A549 (cell line): Measurements from ENCODE around the gene NEURL3. TPM values are rescaled to one million over a fixed set of nuclear protein-coding genes. Genes with fewer than 3 reads are reported as not detected.

ENCODE experiments used
- ATAC-seq, 2 experiments: fragments of 200-7000 bp in 1 of 2; fragments of >200 bp in 1 of 2; cut with Nextera tagmentation in 1 of 2; cut with Tn5 transposase in 1 of 2; 3 replicates each; pipeline versions ENCODE4 v1.8.0 to v1.9.1; 2018 to 2020; ENCODE audit warnings: mild to moderate bottlenecking in 1 of 2, moderate library complexity in 1 of 2
- CTCF ChIA-PET: fragments of 300-600 bp; sonication (Branson Sonifier 250); formaldehyde crosslinking; extraction: SDS; loops from one replicate; lab custom pipeline; 2021; ENCODE audit warnings: antibody characterized with exemption, inconsistent platforms; lab: Yijun Ruan, JAX
- POLR2A ChIA-PET: fragments of 350-600 bp; formaldehyde crosslinking; extraction: SDS; loops from one replicate; lab custom pipeline; 2021; ENCODE audit warnings: antibody characterized with exemption, inconsistent platforms; lab: Yijun Ruan, JAX
- DNase-seq, 2 experiments: peaks; one replicate each; pipeline versions ENCODE4 v3.0.0 to v3.0.0-alpha.2; 2011 to 2016; ENCODE audit warnings: low read depth in 1 of 2, low spot score in 1 of 2
- FAIRE-seq: peaks from 2 replicates; lab custom pipeline; 2011; peaks lifted over from hg19 to GRCh38; lab: Jason Lieb, UNC
- H3K27ac ChIP-seq, 2 experiments: fragments of >200 bp; sonication (Bioruptor Twin); formaldehyde crosslinking; 3 replicates each; pipeline ENCODE4 v1.5.1; 2016 to 2017
- H3K4me1 ChIP-seq: fragments of >200 bp; sonication (Bioruptor Twin); formaldehyde crosslinking; 3 replicates; pipeline ENCODE4 v1.6.1; 2016
- H3K4me2 ChIP-seq: fragments of >200 bp; sonication (Bioruptor Twin); formaldehyde crosslinking; 3 replicates; pipeline ENCODE4 v1.6.1; 2016
- H3K4me3 ChIP-seq: fragments of >200 bp; sonication (Bioruptor Twin); formaldehyde crosslinking; 3 replicates; pipeline ENCODE4 v1.5.1; 2016
- H3K9me3 ChIP-seq: fragments of >200 bp; sonication (Bioruptor Twin); formaldehyde crosslinking; 3 replicates; pipeline ENCODE4 v1.6.1; 2016
- CBX8 ChIP-seq: fragments of 200-600 bp; sonication (generic); IDR thresholded peaks from 2 replicates; pipeline ENCODE4 v1.6.1; 2016
- CHD4 ChIP-seq: fragments of 200-600 bp; sonication (generic); IDR thresholded peaks from 2 replicates; pipeline ENCODE4 v1.6.1; 2016; ENCODE audit warnings: antibody characterized with exemption, mild to moderate bottlenecking, borderline replicate concordance
- EHMT2 ChIP-seq: fragments of 200-600 bp; sonication (generic); IDR thresholded peaks from 2 replicates; pipeline ENCODE4 v1.6.1; 2016; ENCODE audit warnings: antibody characterized with exemption, low read depth, mild to moderate bottlenecking, moderate library complexity
- GATA3 ChIP-seq: IDR thresholded peaks from 2 replicates; pipeline ENCODE4 v1.6.1; 2012; ENCODE audit warnings: borderline replicate concordance
- HDAC2 ChIP-seq: fragments of 200-600 bp; sonication (generic); IDR thresholded peaks from 2 replicates; pipeline ENCODE4 v1.6.1; 2016
- HOXB13 ChIP-seq: fragments of 250-450 bp; sonication (Bioruptor Pico); IDR thresholded peaks from 2 replicates; pipeline ENCODE4 v1.5.0; 2020; ENCODE audit warnings: low read depth, mild to moderate bottlenecking, moderate library complexity
- KDM1A ChIP-seq: fragments of 200-600 bp; sonication (generic); IDR thresholded peaks from 2 replicates; pipeline ENCODE4 v1.6.1; 2016; ENCODE audit warnings: low read depth, mild to moderate bottlenecking
- NPAS2 ChIP-seq: fragments of 250-450 bp; sonication (Bioruptor Pico); IDR thresholded peaks from 2 replicates; pipeline ENCODE4 v1.8.0; 2022; ENCODE audit warnings: mild to moderate bottlenecking, moderate library complexity, borderline replicate concordance
- PHF8 ChIP-seq: fragments of 200-600 bp; sonication (generic); IDR thresholded peaks from 2 replicates; pipeline ENCODE4 v1.6.1; 2016; ENCODE audit warnings: low read depth, mild to moderate bottlenecking, antibody characterized with exemption, moderate library complexity, borderline replicate concordance
- RAD21 ChIP-seq, 2 experiments: fragments of >200 bp in 1 of 2; sonication (Bioruptor Twin) in 1 of 2; formaldehyde crosslinking in 1 of 2; IDR thresholded peaks in 1 of 2; conservative IDR thresholded peaks in 1 of 2; 2 replicates in 1 of 2; 3 replicates in 1 of 2; pipeline ENCODE4 v1.6.1; 2012 to 2018; ENCODE audit warnings: inconsistent platforms in 1 of 2
- RNF2 ChIP-seq: fragments of 200-600 bp; sonication (generic); IDR thresholded peaks from 2 replicates; pipeline ENCODE4 v1.6.1; 2016; ENCODE audit warnings: low read depth, mild to moderate bottlenecking, antibody characterized with exemption, moderate library complexity, borderline replicate concordance
- ZC3H11A ChIP-seq: fragments of 450-650 bp; IDR thresholded peaks from 2 replicates; pipeline ENCODE4 v1.6.1; 2014; ENCODE audit warnings: antibody characterized with exemption, mild to moderate bottlenecking
- WGBS: methylation state at CpG from one replicate; pipeline ENCODE4 v1.1.6; 2017; ENCODE audit errors: missing lambda C conversion rate; 5-methylcytosine and 5-hydroxymethylcytosine counted together
- polyA plus RNA-seq, 4 experiments: library from polyadenylated mRNA; depleted of rRNA in 3 of 4; stranded (reverse); fragments of >200 nt; fragmentation: RNase III in 1 of 4; extraction: RNeasy Plus Mini Kit Qiagen cat#74134 plus additional on column Dnase treatment in 1 of 4; gene quantifications; 2 replicates in 3 of 4; 3 replicates in 1 of 4; pipeline ENCODE4 v1.2.3, GENCODE V29; 2011 to 2017
- TF ChIP-seq, protein P1 (sequence below): fragments of 250-450 bp; sonication (Bioruptor Pico); IDR thresholded peaks from 2 replicates; pipeline ENCODE4 v1.5.0; 2021; ENCODE audit warnings: mild to moderate bottlenecking, moderate library complexity, borderline replicate concordance
- TF ChIP-seq, protein P2 (sequence below): fragments of 200-600 bp; sonication (generic); IDR thresholded peaks from 2 replicates; pipeline ENCODE4 v1.6.1; 2016; ENCODE audit warnings: antibody characterized with exemption, mild to moderate bottlenecking, moderate library complexity
- TF ChIP-seq, protein P3 (sequence below): fragments of 450-650 bp; IDR thresholded peaks from 2 replicates; pipeline ENCODE4 v1.6.1; 2014; ENCODE audit warnings: antibody characterized with exemption
- TF ChIP-seq, protein P4 (sequence below): fragments of 250-450 bp; sonication (Bioruptor Pico); IDR thresholded peaks from 2 replicates; pipeline ENCODE4 v1.5.0; 2020; ENCODE audit warnings: low read depth, mild to moderate bottlenecking, moderate library complexity
- TF ChIP-seq, protein P5 (sequence below): fragments of >200 bp; sonication (Bioruptor Twin); formaldehyde crosslinking; IDR thresholded peaks from 3 replicates; pipeline ENCODE4 v1.5.1; 2016

Gene NEURL3
- polyA plus RNA-seq, 2 of the 4 experiments (the other 2 are of a cell fraction) = 0.28 to 0.44 TPM

DNA sequence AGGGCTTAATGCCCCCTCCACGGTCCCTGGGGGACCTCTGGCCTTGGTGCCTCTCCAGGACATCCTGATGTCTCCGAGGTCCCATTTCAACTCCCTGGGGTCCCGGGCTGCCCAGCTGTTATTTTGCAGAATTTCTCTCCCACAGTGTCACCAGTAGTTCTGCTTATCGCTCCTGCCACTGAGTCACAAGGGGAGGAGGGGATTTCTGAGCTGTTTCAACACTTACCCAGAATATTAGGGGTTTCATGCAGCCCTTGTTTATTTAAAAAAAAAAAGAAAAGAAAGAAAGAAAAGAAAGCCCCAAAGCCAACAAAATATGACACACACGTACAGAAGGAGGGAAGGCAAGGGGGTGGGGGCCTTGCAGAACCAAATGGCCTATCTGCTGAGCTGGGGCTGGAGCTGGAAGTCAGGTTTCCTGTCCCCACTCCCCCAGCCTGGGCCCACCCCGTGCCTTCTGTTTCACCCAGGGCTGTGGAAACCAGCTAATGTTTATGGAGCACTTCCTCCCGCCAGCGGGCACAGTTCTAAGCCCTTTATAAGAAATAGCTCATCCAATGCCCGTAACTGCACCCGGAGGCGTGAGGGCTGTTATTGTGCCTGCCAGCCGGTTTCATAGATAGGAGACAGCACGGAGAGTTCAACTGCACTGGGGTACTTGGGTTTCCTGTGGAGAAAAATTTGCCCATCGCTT, 23.0 kb upstream of the NEURL3 start:
- DNase-seq = no peak
- Histone ChIP-seq H3K4me3 (no peak overlapping the region), H3K27ac (no peak overlapping the region), H3K4me1 (peaks cover 17% of the 10 kb centered on the region), H3K4me2 (no peak overlapping the region), H3K9me3 (no peaks in the 10 kb centered on the region)
- ChIA-PET POLR2A (no interaction called here), CTCF (interaction anchor here (0.6 to 8.4 kb wide), 6 partner anchors 10 to 231 kb away, joined by 3 to 63 read pairs (median 4); partner anchors contain the start of gene NCAPH)
- no peak for ATAC-seq
- TF ChIP-seq, protein P1, sequence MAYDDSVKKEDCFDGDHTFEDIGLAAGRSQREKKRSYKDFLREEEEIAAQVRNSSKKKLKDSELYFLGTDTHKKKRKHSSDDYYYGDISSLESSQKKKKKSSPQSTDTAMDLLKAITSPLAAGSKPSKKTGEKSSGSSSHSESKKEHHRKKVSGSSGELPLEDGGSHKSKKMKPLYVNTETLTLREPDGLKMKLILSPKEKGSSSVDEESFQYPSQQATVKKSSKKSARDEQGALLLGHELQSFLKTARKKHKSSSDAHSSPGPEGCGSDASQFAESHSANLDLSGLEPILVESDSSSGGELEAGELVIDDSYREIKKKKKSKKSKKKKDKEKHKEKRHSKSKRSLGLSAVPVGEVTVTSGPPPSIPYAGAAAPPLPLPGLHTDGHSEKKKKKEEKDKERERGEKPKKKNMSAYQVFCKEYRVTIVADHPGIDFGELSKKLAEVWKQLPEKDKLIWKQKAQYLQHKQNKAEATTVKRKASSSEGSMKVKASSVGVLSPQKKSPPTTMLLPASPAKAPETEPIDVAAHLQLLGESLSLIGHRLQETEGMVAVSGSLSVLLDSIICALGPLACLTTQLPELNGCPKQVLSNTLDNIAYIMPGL (CRISPR knock-in tag) = no peak
- no peak for TF ChIP-seq GATA3
- TF ChIP-seq CBX8 = no peak
- no peak for TF ChIP-seq KDM1A
- no peak for TF ChIP-seq HOXB13 (CRISPR knock-in tag)
- no peak for TF ChIP-seq NPAS2 (CRISPR knock-in tag)
- no peak for TF ChIP-seq RNF2
- TF ChIP-seq, protein P2, sequence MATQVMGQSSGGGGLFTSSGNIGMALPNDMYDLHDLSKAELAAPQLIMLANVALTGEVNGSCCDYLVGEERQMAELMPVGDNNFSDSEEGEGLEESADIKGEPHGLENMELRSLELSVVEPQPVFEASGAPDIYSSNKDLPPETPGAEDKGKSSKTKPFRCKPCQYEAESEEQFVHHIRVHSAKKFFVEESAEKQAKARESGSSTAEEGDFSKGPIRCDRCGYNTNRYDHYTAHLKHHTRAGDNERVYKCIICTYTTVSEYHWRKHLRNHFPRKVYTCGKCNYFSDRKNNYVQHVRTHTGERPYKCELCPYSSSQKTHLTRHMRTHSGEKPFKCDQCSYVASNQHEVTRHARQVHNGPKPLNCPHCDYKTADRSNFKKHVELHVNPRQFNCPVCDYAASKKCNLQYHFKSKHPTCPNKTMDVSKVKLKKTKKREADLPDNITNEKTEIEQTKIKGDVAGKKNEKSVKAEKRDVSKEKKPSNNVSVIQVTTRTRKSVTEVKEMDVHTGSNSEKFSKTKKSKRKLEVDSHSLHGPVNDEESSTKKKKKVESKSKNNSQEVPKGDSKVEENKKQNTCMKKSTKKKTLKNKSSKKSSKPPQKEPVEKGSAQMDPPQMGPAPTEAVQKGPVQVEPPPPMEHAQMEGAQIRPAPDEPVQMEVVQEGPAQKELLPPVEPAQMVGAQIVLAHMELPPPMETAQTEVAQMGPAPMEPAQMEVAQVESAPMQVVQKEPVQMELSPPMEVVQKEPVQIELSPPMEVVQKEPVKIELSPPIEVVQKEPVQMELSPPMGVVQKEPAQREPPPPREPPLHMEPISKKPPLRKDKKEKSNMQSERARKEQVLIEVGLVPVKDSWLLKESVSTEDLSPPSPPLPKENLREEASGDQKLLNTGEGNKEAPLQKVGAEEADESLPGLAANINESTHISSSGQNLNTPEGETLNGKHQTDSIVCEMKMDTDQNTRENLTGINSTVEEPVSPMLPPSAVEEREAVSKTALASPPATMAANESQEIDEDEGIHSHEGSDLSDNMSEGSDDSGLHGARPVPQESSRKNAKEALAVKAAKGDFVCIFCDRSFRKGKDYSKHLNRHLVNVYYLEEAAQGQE = no peak
- TF ChIP-seq CHD4 = no peak
- TF ChIP-seq EHMT2 = no peak
- TF ChIP-seq PHF8 = no peak
- TF ChIP-seq, protein P3, sequence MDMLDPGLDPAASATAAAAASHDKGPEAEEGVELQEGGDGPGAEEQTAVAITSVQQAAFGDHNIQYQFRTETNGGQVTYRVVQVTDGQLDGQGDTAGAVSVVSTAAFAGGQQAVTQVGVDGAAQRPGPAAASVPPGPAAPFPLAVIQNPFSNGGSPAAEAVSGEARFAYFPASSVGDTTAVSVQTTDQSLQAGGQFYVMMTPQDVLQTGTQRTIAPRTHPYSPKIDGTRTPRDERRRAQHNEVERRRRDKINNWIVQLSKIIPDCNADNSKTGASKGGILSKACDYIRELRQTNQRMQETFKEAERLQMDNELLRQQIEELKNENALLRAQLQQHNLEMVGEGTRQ = no peak
- TF ChIP-seq, protein P4, sequence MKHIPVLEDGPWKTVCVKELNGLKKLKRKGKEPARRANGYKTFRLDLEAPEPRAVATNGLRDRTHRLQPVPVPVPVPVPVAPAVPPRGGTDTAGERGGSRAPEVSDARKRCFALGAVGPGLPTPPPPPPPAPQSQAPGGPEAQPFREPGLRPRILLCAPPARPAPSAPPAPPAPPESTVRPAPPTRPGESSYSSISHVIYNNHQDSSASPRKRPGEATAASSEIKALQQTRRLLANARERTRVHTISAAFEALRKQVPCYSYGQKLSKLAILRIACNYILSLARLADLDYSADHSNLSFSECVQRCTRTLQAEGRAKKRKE = no peak
- TF ChIP-seq, protein P5, sequence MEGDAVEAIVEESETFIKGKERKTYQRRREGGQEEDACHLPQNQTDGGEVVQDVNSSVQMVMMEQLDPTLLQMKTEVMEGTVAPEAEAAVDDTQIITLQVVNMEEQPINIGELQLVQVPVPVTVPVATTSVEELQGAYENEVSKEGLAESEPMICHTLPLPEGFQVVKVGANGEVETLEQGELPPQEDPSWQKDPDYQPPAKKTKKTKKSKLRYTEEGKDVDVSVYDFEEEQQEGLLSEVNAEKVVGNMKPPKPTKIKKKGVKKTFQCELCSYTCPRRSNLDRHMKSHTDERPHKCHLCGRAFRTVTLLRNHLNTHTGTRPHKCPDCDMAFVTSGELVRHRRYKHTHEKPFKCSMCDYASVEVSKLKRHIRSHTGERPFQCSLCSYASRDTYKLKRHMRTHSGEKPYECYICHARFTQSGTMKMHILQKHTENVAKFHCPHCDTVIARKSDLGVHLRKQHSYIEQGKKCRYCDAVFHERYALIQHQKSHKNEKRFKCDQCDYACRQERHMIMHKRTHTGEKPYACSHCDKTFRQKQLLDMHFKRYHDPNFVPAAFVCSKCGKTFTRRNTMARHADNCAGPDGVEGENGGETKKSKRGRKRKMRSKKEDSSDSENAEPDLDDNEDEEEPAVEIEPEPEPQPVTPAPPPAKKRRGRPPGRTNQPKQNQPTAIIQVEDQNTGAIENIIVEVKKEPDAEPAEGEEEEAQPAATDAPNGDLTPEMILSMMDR = no peak
- TF ChIP-seq ZC3H11A = no peak
- TF ChIP-seq RAD21 (conservative IDR thresholded peaks at IDR 0.05 in 1 of 2, IDR thresholded peaks at IDR 0.05 in 1 of 2) = no peak
- no peak for TF ChIP-seq HDAC2
- FAIRE-seq = no peak
- 75% methylated on average over 14 of the region's 14 CpGs for WGBS
